AG04450 (cell line): ENCODE data around the gene CD7. TPM values are rescaled to one million over a fixed set of nuclear protein-coding genes. Genes with fewer than 3 reads are reported as not detected.

ENCODE experiments used
- CTCF ChIA-PET: fragments of 300-600, 350-600 bp; formaldehyde crosslinking; extraction: SDS; loops from one replicate; lab custom pipeline; 2022; ENCODE audit warnings: antibody characterized with exemption, inconsistent platforms; lab: Charles Lee
- POLR2A ChIA-PET: fragments of 350-600 bp; formaldehyde crosslinking; extraction: SDS; loops from one replicate; lab custom pipeline; 2021; ENCODE audit warnings: antibody characterized with exemption, inconsistent platforms; lab: Yijun Ruan, JAX
- DNase-seq: peaks from one replicate; pipeline ENCODE4 v3.0.0-alpha.2; 2011; ENCODE audit warnings: low read depth, low spot score
- H3K27ac ChIP-seq: one replicate; pipeline ENCODE4 v1.5.1; 2012; ENCODE audit warnings: low read depth, low read length, control low read depth
- H3K27me3 ChIP-seq: one replicate; pipeline ENCODE4 v1.6.0; 2012; ENCODE audit warnings: low read length; ENCODE audit not compliant: control insufficient read depth, insufficient read depth
- H3K4me3 ChIP-seq: 2 replicates; pipeline ENCODE4 v1.5.1; 2011; ENCODE audit warnings: mild to moderate bottlenecking, low read depth, low read length, control low read depth
- H3K9me3 ChIP-seq: 2 replicates; pipeline ENCODE4 v1.5.1; 2012; ENCODE audit warnings: low read length; ENCODE audit not compliant: control insufficient read depth, insufficient read depth
- polyA plus RNA-seq: library from polyadenylated mRNA; depleted of rRNA; stranded (reverse); fragments of >200 nt; gene quantifications from 2 replicates; pipeline ENCODE4 v1.2.3, GENCODE V29; 2011
- TF ChIP-seq, protein P1 (sequence below): IDR thresholded peaks from 2 replicates; pipeline ENCODE4 v1.5.1; 2011; ENCODE audit warnings: low read depth, low read length, control low read depth, inconsistent platforms

The CD7 gene
- polyA plus RNA-seq, 1 experiment = 0.11 TPM

DNA sequence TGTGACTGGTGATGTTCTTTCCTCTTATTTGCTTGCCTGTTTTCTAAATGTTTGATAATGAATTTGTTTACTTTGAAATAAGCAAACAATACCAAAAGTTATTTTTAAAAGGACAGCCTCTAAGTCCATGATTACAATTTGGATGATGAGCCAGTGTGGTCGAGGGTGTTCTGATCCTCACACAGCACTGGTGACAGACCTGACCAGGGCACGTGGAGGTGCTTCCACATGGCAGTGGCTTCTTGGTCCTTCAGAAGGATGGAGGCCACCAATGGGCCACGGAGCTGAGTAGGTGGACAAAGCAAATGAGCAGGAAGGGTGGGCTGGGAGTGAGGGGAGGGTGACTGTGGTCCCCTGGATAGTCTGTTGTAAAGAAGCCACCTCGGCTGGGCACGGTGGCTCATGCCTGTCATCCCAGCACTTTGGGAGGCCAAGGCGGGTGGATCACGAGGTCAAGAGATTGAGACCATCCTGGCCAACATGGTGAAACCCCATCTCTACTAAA is 37.4 kb upstream of the CD7 start:
- TF ChIP-seq, protein P1, sequence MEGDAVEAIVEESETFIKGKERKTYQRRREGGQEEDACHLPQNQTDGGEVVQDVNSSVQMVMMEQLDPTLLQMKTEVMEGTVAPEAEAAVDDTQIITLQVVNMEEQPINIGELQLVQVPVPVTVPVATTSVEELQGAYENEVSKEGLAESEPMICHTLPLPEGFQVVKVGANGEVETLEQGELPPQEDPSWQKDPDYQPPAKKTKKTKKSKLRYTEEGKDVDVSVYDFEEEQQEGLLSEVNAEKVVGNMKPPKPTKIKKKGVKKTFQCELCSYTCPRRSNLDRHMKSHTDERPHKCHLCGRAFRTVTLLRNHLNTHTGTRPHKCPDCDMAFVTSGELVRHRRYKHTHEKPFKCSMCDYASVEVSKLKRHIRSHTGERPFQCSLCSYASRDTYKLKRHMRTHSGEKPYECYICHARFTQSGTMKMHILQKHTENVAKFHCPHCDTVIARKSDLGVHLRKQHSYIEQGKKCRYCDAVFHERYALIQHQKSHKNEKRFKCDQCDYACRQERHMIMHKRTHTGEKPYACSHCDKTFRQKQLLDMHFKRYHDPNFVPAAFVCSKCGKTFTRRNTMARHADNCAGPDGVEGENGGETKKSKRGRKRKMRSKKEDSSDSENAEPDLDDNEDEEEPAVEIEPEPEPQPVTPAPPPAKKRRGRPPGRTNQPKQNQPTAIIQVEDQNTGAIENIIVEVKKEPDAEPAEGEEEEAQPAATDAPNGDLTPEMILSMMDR = no peak
- no peak overlapping the region for H3K4me3 ChIP-seq
- POLR2A ChIA-PET = no interaction called here
- CTCF ChIA-PET = no interaction called here
- peaks cover 25% of the 10 kb centered on the region for H3K27me3 ChIP-seq
- no peak overlapping the region for H3K27ac ChIP-seq
- no peaks in the 10 kb centered on the region; the same call in 1 of the 2 replicates for H3K9me3 ChIP-seq
- no peak for DNase-seq

- Histone ChIP-seq H3K27me3 (peaks cover 17% of the 10 kb centered on the region), H3K27ac (no peak overlapping the region), H3K9me3 (no peaks in the 10 kb centered on the region; the same call in 1 of the 2 replicates), H3K4me3 (no peak overlapping the region)
- ChIA-PET POLR2A (interaction anchor here (0.7 kb wide), 1 partner anchor 56 kb away, joined by 6 read pairs; no protein-coding TSS in a partner anchor), CTCF (interaction anchor here (0.7 to 1.2 kb wide), 2 partner anchors 9 to 256 kb away, joined by 3 to 5 read pairs; no protein-coding TSS in a partner anchor)
- TF ChIP-seq, protein P1 = no peak
- no peak for DNase-seq
Observed at GRCh38 chr17:82353484-82353883, 36.1 kb upstream of the CD7 start.

- Histone ChIP-seq H3K27ac (no peak overlapping the region), H3K9me3 (no peaks in the 10 kb centered on the region; the same call in 1 of the 2 replicates), H3K27me3 (peaks cover 11% of the 10 kb centered on the region), H3K4me3 (no peak overlapping the region)
- TF ChIP-seq, protein P1 = peak; percentile 94
- POLR2A ChIA-PET = no interaction called here
- CTCF ChIA-PET = interaction anchor here (0.7 to 1.6 kb wide), 6 partner anchors 10 to 383 kb away, joined by 3 to 6 read pairs (median 4); no protein-coding TSS in a partner anchor
- DNase-seq = peak; percentile 81
Observed at GRCh38 chr17:82351713-82352488, 34.5 kb upstream of the CD7 start.

DNA sequence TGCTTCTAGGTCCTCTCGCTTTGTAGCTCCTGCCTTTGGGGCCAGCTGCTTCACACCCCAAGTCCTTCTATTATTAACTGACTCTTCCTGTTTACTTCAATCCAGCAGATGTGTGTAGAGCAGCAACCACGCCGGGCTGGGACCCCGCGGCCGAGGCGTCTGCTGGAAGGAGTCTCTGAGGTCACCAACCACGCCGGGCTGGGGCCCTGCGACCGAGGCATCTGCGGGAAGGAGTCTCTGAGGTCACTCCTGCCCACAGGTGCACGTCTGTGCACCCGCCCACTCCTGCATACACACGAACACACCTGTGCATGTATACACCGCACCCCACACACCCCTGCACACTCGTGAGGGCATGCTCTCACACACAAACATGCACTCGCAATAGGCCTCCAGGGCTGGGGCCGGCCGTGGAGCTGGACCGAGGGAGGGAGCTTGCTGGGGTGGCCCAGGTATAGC is 33.9 kb upstream of the CD7 start:
- peaks cover 10% of the 10 kb centered on the region for H3K27me3 ChIP-seq
- ChIA-PET CTCF (interaction anchor here (1.6 kb wide), 2 partner anchors 64 to 65 kb away, joined by 4 to 6 read pairs; no protein-coding TSS in a partner anchor), POLR2A (no interaction called here)
- DNase-seq = no peak
- H3K9me3 ChIP-seq = no peaks in the 10 kb centered on the region; the same call in 1 of the 2 replicates
- no peak overlapping the region for H3K27ac ChIP-seq
- TF ChIP-seq, protein P1 = no peak
- no peak overlapping the region for H3K4me3 ChIP-seq
